H4 (cell line): ENCODE data around the gene ARL8A. TPM values are rescaled to one million over a fixed set of nuclear protein-coding genes. Genes with fewer than 3 reads are reported as not detected.

ENCODE experiments used
- total RNA-seq: library from RNA; depleted of rRNA; stranded (reverse); fragments of >200 nt; shearing (Covaris generic); gene quantifications from 2 replicates; pipeline ENCODE4 v1.2.3, GENCODE V29; 2014; rRNA removed

The ARL8A gene
- total RNA-seq, 1 experiment from 2014 or later = 19.4 TPM

Other genes with a start within 250 kb of the ARL8A start
- 0.10 TPM in 1 of 2 replicates, not detected in the other for gene LMOD1, start 198.2 kb downstream of the ARL8A start, total RNA-seq
- 132 and 143 TPM in 2 replicates for gene TIMM17A, start 189.2 kb downstream of the ARL8A start, total RNA-seq
- gene RNPEP, start 162.1 kb downstream of the ARL8A start, total RNA-seq = 86.4 and 89.6 TPM in 2 replicates
- 1.9 and 4.5 TPM in 2 replicates for gene ELF3, start 134.2 kb downstream of the ARL8A start, total RNA-seq
- gene GPR37L1, start 21.8 kb downstream of the ARL8A start, total RNA-seq = 0.02 TPM in 1 of 2 replicates, not detected in the other
- gene PTPN7, start 15.9 kb upstream of the ARL8A start, total RNA-seq = 0.12 TPM in 2 replicates
- gene LGR6, start 49.1 kb upstream of the ARL8A start, total RNA-seq = 0.29 TPM in 1 of 2 replicates, not detected in the other
- 239 and 293 TPM in 2 replicates for gene UBE2T, start 197.2 kb upstream of the ARL8A start, total RNA-seq
- gene PPP1R12B, start 204.0 kb upstream of the ARL8A start, total RNA-seq = 4.7 and 5.7 TPM in 2 replicates